GM23248 (cell line): ENCODE measurements around the gene GPR176. TPM values are rescaled to one million over a fixed set of nuclear protein-coding genes. Genes with fewer than 3 reads are reported as not detected.

Source experiments
- DNase-seq: peaks from one replicate; pipeline ENCODE4 v3.0.0-alpha.2; 2015
- H2AFZ ChIP-seq: fragments of 200-600 bp; sonication (generic); 2 replicates; pipeline ENCODE4 v1.6.1; 2016; ENCODE audit warnings: antibody characterized with exemption
- H3F3A ChIP-seq: fragments of 200-600 bp; sonication (generic); 2 replicates; pipeline ENCODE4 v1.6.1; 2016; ENCODE audit warnings: mild to moderate bottlenecking, antibody characterized with exemption, mixed run types; ENCODE audit not compliant: insufficient read depth
- H3K27ac ChIP-seq: fragments of 200-600 bp; sonication (generic); 2 replicates; pipeline ENCODE4 v1.5.1; 2016; ENCODE audit warnings: mild to moderate bottlenecking
- H3K27me3 ChIP-seq: fragments of 200-600 bp; sonication (generic); replicated peaks from 2 replicates; pipeline ENCODE4 v1.6.1; 2016; ENCODE audit warnings: mild to moderate bottlenecking; ENCODE audit not compliant: insufficient read depth
- H3K36me3 ChIP-seq: fragments of 200-600 bp; sonication (generic); 2 replicates; pipeline ENCODE4 v1.6.1; 2016; ENCODE audit warnings: low read depth, mild to moderate bottlenecking
- H3K4me1 ChIP-seq: fragments of 200-600 bp; sonication (generic); 2 replicates; pipeline ENCODE4 v1.6.1; 2016; ENCODE audit warnings: mild to moderate bottlenecking; ENCODE audit not compliant: insufficient read depth
- H3K4me2 ChIP-seq: fragments of 200-600 bp; sonication (generic); one replicate; pipeline ENCODE4 v1.6.1; 2016; ENCODE audit warnings: mild to moderate bottlenecking; ENCODE audit not compliant: unreplicated experiment
- H3K4me3 ChIP-seq: fragments of 200-600 bp; sonication (generic); 2 replicates; pipeline ENCODE4 v1.5.1; 2016; ENCODE audit warnings: mild to moderate bottlenecking
- H3K79me2 ChIP-seq: fragments of 200-600 bp; sonication (generic); 2 replicates; pipeline ENCODE4 v1.6.1; 2016; ENCODE audit warnings: mild to moderate bottlenecking; ENCODE audit not compliant: insufficient read depth
- H3K9ac ChIP-seq: fragments of 200-600 bp; sonication (generic); 2 replicates; pipeline ENCODE4 v1.6.1; 2016; ENCODE audit warnings: mild to moderate bottlenecking
- H3K9me2 ChIP-seq: fragments of 200-600 bp; sonication (generic); 2 replicates; pipeline ENCODE4 v1.6.1; 2016; ENCODE audit warnings: mixed run types, mild to moderate bottlenecking, moderate library complexity; ENCODE audit not compliant: insufficient read depth
- H3K9me3 ChIP-seq: fragments of 200-600 bp; sonication (generic); one replicate; pipeline ENCODE4 v1.6.1; 2017; ENCODE audit warnings: low read depth
- H4K20me1 ChIP-seq: fragments of 200-600 bp; sonication (generic); 2 replicates; pipeline ENCODE4 v1.6.0; 2016; ENCODE audit not compliant: insufficient read depth
- EZH2 ChIP-seq: fragments of 200-600 bp; sonication (generic); IDR thresholded peaks from 2 replicates; pipeline ENCODE4 v1.6.1; 2018; ENCODE audit warnings: antibody characterized with exemption, mild to moderate bottlenecking; ENCODE audit not compliant: insufficient read depth, poor library complexity, severe bottlenecking
- EZH2phosphoT487 ChIP-seq: fragments of 200-600 bp; sonication (generic); IDR thresholded peaks from 2 replicates; pipeline ENCODE4 v1.6.1; 2018; ENCODE audit warnings: antibody characterized with exemption, moderate library complexity, mild to moderate bottlenecking, low read depth; ENCODE audit not compliant: insufficient read depth
- WGBS, 2 experiments: methylation state at CpG; one replicate each; pipeline ENCODE4 v1.1.6; 2015 to 2017; ENCODE audit warnings: low lambda C conversion rate in 2 of 2, low coverage in 1 of 2; ENCODE audit errors: missing lambda C conversion rate in 2 of 2; 5-methylcytosine and 5-hydroxymethylcytosine counted together
- in situ Hi-C: fragments of 300-500 bp; cut with MboI; formaldehyde crosslinking; loops from 2 replicates; pipeline ENCODE4 v1.15.0; 2020
- polyA plus RNA-seq: library from polyadenylated mRNA; unstranded; fragments of >200 nt; fragmentation: Nextera tagmentation; extraction: Ambion mirVana; gene quantifications from 2 replicates; pipeline ENCODE4 v1.2.1, GENCODE V29; 2016
- total RNA-seq: library from RNA; depleted of rRNA; stranded (reverse); fragments of >200 nt; shearing (Covaris generic); gene quantifications from 2 replicates; pipeline ENCODE4 v1.2.3, GENCODE V29; 2014

GPR176 gene
- total and polyA plus RNA-seq, 2 experiments from 2014 or later = 161 to 254 TPM

DNA sequence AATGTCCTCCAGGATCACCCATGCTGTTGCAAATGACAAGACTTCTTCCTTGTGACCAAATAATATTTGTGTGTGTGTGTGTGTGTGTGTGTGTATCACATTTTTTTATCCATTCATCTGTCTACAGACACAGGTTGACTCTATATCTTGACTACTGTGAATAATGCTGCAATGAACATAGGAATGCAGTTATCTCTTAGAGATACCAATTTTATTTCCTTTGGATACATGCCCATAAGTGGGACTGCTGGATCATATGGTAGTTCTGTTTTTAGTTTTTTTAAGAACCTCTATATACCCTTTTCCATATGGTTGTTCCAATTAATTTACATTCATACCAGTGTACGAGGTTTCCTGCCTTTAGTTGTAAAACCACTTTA, 41.7 kb downstream of the GPR176 start:
- peaks cover 59% of the 10 kb centered on the region for H3F3A ChIP-seq
- H3K9me3 ChIP-seq = no peaks in the 10 kb centered on the region
- H3K79me2 ChIP-seq = peaks cover 94% of the 10 kb centered on the region
- peak overlapping the region; percentile 92 for H3K27ac ChIP-seq
- H2AFZ ChIP-seq = no peak overlapping the region
- H4K20me1 ChIP-seq = no peaks in the 10 kb centered on the region
- no peak for DNase-seq
- H3K4me3 ChIP-seq = peak overlapping the region; percentile 54
- H3K27me3 ChIP-seq = no peaks in the 10 kb centered on the region
- H3K36me3 ChIP-seq = peaks cover 6% of the 10 kb centered on the region; the same call in 1 of the 2 replicates
- peak overlapping the region; percentile 61 for H3K4me2 ChIP-seq
- TF ChIP-seq EZH2phosphoT487 = no peak
- no peak for TF ChIP-seq EZH2
- peak overlapping the region; percentile 62 for H3K9ac ChIP-seq
- H3K9me2 ChIP-seq = no peaks in the 10 kb centered on the region
- H3K4me1 ChIP-seq = peaks cover 41% of the 10 kb centered on the region
- 94 to 95% methylated on average over 1 of the region's 1 CpG for WGBS, 2 experiments
- in situ Hi-C loops = no loop called here

DNA sequence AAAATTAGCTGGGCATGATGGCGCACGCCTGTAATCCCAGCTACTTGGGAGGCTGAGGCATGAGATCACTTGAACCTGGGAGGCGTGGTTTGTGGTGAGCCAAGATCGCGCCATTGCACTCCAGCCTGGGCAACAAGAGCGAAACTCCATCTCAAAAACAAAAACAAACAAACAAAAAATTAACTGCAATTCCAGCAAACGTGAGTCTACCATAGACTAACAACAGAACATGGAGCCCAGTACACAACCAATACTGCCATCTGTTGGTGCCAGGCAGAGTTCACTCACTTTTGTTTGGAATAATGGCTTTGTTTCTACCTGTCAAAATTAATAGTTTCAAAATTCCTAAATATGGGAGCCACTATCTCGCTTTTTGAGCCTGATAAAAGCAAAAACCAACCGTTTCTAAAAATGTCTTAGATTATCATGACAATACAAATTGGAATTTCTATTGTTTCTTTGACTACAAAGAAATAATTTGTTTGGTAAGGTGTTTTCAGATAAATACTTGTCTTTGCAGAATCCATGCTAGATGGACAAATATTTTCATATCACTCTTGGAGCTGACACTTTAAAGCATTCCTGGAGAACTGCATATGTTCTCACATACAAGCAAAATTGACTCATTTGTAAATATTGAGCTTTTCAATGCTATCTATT, 45.0 kb downstream of the GPR176 start:
- peak; percentile 50 for DNase-seq
- H3K4me1 ChIP-seq = peaks cover 26% of the 10 kb centered on the region
- no peaks in the 10 kb centered on the region for H4K20me1 ChIP-seq
- H3K79me2 ChIP-seq = peaks cover 94% of the 10 kb centered on the region
- H3K4me3 ChIP-seq = no peak overlapping the region
- TF ChIP-seq EZH2 (no peak), EZH2phosphoT487 (no peak)
- H3K27ac ChIP-seq = no peak overlapping the region
- H3F3A ChIP-seq = peaks cover 39% of the 10 kb centered on the region
- no peak overlapping the region for H3K4me2 ChIP-seq
- H3K9me3 ChIP-seq = no peaks in the 10 kb centered on the region
- H3K27me3 ChIP-seq = no peaks in the 10 kb centered on the region
- H3K9me2 ChIP-seq = no peaks in the 10 kb centered on the region
- 89% methylated on average over 9 of the region's 9 CpGs for WGBS, 2 experiments
- H2AFZ ChIP-seq = no peak overlapping the region
- H3K9ac ChIP-seq = no peak overlapping the region
- peaks cover 6% of the 10 kb centered on the region; the same call in 1 of the 2 replicates for H3K36me3 ChIP-seq
- in situ Hi-C loops = no loop called here

DNA sequence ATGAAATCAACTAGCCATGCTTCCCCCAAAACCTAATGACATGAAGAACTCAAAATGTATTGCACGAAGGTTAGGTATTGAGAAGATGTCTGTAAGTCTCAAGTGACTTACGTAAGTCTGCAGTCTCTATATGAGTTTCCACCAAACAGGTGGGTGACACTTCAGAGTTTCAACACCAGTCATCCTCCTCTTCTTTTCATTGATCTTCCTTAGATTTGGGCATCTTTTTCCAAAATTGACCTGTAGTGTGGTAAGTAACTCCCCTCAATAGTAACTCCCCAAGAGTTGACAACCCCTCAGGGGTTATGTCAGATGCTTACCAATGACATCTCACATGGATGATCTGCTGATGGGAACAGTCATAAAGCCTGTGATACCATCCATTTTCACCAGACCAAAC, 46.1 kb downstream of the GPR176 start:
- TF ChIP-seq EZH2phosphoT487 (no peak), EZH2 (no peak)
- Histone ChIP-seq H3K9me3 (no peaks in the 10 kb centered on the region), H3K27ac (no peak overlapping the region), H3F3A (peaks cover 30% of the 10 kb centered on the region), H3K4me1 (peaks cover 15% of the 10 kb centered on the region), H3K4me3 (no peak overlapping the region), H3K4me2 (no peak overlapping the region), H3K36me3 (peaks cover 6% of the 10 kb centered on the region; the same call in 1 of the 2 replicates), H2AFZ (no peak overlapping the region), H4K20me1 (no peaks in the 10 kb centered on the region; the same call in 1 of the 2 replicates), H3K27me3 (no peaks in the 10 kb centered on the region), H3K9ac (no peak overlapping the region), H3K9me2 (no peaks in the 10 kb centered on the region), H3K79me2 (peaks cover 94% of the 10 kb centered on the region)
- in situ Hi-C loops = no loop called here
- DNase-seq = no peak
- 96 to 97% methylated on average over 2 of the region's 2 CpGs for WGBS, 2 experiments

DNA sequence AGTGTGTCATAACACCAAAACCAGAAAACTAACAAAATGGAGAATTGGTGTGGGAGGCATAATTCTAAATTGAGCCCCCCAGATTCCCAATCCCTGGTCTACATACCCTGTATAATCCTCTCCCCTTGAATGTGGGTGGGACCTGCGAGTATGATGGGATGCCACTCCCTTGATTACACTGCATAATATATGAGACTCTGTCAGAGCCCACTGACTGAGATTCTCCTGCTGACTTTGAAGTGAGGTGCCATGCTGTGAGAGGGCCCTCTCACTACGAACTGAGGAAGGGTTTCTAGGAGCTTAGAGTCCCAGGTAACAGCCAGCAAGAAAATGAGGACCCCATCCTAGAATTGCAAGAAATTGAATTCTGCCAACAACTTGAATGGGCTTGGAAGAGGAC, 49.5 kb downstream of the GPR176 start:
- Histone ChIP-seq H4K20me1 (peaks cover 3% of the 10 kb centered on the region; the same call in 1 of the 2 replicates), H3K27ac (no peak overlapping the region), H3K4me2 (no peak overlapping the region), H3K79me2 (peaks cover 100% of the 10 kb centered on the region), H3K9me3 (no peaks in the 10 kb centered on the region), H2AFZ (no peak overlapping the region), H3K27me3 (no peaks in the 10 kb centered on the region), H3K9ac (no peak overlapping the region), H3F3A (peaks cover 9% of the 10 kb centered on the region; the same call in 1 of the 2 replicates), H3K4me3 (no peak overlapping the region), H3K4me1 (no peaks in the 10 kb centered on the region), H3K36me3 (peaks cover 6% of the 10 kb centered on the region; the same call in 1 of the 2 replicates), H3K9me2 (no peaks in the 10 kb centered on the region)
- 90 to 100% methylated on average over 2 of the region's 2 CpGs for WGBS, 2 experiments
- in situ Hi-C loops = no loop called here
- no peak for TF ChIP-seq EZH2
- TF ChIP-seq EZH2phosphoT487 = no peak
- no peak for DNase-seq
